ENCODE data around the gene DCUN1D2. TPM values are rescaled to one million over a fixed set of nuclear protein-coding genes. Genes with fewer than 3 reads are reported as not detected.

Gene DCUN1D2
- total and polyA plus RNA-seq, 3 experiments from 2014 or later = 8.8 to 16.8 (median 16.2) TPM

- POLR2A ChIA-PET = no interaction called here
- no peak overlapping the region for H3K27ac ChIP-seq (ENCODE audit: low read depth, low read length)
- peaks cover 5 to 56% (median 7%) of the 10 kb centered on the region in 3 donors for H3K36me3 Mint-ChIP-seq
- H3K9me3 Mint-ChIP-seq = no peaks in the 10 kb centered on the region
- H3K27me3 ChIP-seq (ENCODE audit: insufficient read depth, low read length, poor library complexity, severe bottlenecking) = no peaks in the 10 kb centered on the region
- H3K4me1 ChIP-seq (ENCODE audit: insufficient read depth, low read length) = no peaks in the 10 kb centered on the region
- H3K27me3 Mint-ChIP-seq = peaks cover 0 to 2% of the 10 kb centered on the region in 2 donors
- H3K4me3 ChIP-seq (ENCODE audit: low read length) = no peak overlapping the region
- DNase-seq = no peak
- CTCF ChIA-PET = interaction anchor here (1.3 kb wide), 1 partner anchor 24 kb away, joined by 3 read pairs; no protein-coding TSS in a partner anchor
- peaks cover 10% of the 10 kb centered on the region for H3K36me3 ChIP-seq (ENCODE audit: insufficient read depth, low read length)
- H3K27ac Mint-ChIP-seq = peak overlapping the region; percentile 27 to 82 (median 74)
- H3K4me3 Mint-ChIP-seq = peak overlapping the region in 4 of 7 donors; percentile 5 to 73 (median 38)
- peaks cover 6 to 19% (median 19%) of the 10 kb centered on the region in 3 donors for H3K4me1 Mint-ChIP-seq
- H3K9me3 ChIP-seq (ENCODE audit: low read length) = no peaks in the 10 kb centered on the region
Measured at GRCh38 chr13:113465300-113465699, 25.2 kb downstream of the DCUN1D2 start.

- Mint-ChIP-seq H3K9me3 (no peaks in the 10 kb centered on the region), H3K27me3 (peaks cover 0 to 2% of the 10 kb centered on the region in 2 donors), H3K36me3 (peaks cover 5 to 58% (median 12%) of the 10 kb centered on the region in 3 donors), H3K4me3 (no peak overlapping the region), H3K4me1 (peaks cover 6 to 19% (median 17%) of the 10 kb centered on the region in 3 donors), H3K27ac (peak overlapping the region in 4 of 8 donors; percentile 15 to 57 (median 36))
- H3K9me3 ChIP-seq (ENCODE audit: low read length) = no peaks in the 10 kb centered on the region
- H3K4me3 ChIP-seq (ENCODE audit: low read length) = no peak overlapping the region
- H3K36me3 ChIP-seq (ENCODE audit: insufficient read depth, low read length) = peaks cover 16% of the 10 kb centered on the region
- ChIA-PET CTCF (interaction anchor here (1.3 kb wide), 1 partner anchor 25 kb away, joined by 3 read pairs; no protein-coding TSS in a partner anchor), POLR2A (no interaction called here)
- DNase-seq = no peak
- no peaks in the 10 kb centered on the region for H3K4me1 ChIP-seq (ENCODE audit: insufficient read depth, low read length)
- no peaks in the 10 kb centered on the region for H3K27me3 ChIP-seq (ENCODE audit: insufficient read depth, low read length, poor library complexity, severe bottlenecking)
- H3K27ac ChIP-seq (ENCODE audit: low read depth, low read length) = no peak overlapping the region
Measured at GRCh38 chr13:113464476-113464875, 26.0 kb downstream of the DCUN1D2 start.

GRCh38 chr13:113461022-113461751, 29.3 kb downstream of the DCUN1D2 start:
- H3K4me3 Mint-ChIP-seq = no peak overlapping the region
- ChIA-PET POLR2A (no interaction called here), CTCF (no interaction called here)
- Histone ChIP-seq H3K27me3 (ENCODE audit: insufficient read depth, low read length, poor library complexity, severe bottlenecking) (no peaks in the 10 kb centered on the region), H3K4me3 (ENCODE audit: low read length) (no peak overlapping the region), H3K27ac (ENCODE audit: low read depth, low read length) (no peak overlapping the region), H3K36me3 (ENCODE audit: insufficient read depth, low read length) (peaks cover 12% of the 10 kb centered on the region), H3K9me3 (ENCODE audit: low read length) (no peaks in the 10 kb centered on the region), H3K4me1 (ENCODE audit: insufficient read depth, low read length) (no peaks in the 10 kb centered on the region)
- peaks cover 6 to 16% (median 12%) of the 10 kb centered on the region in 3 donors for H3K4me1 Mint-ChIP-seq
- no peaks in the 10 kb centered on the region for H3K9me3 Mint-ChIP-seq
- H3K27ac Mint-ChIP-seq = no peak overlapping the region
- H3K27me3 Mint-ChIP-seq = no peaks in the 10 kb centered on the region
- peaks cover 0 to 63% (median 10%) of the 10 kb centered on the region in 3 donors for H3K36me3 Mint-ChIP-seq
- DNase-seq = no peak

- Histone ChIP-seq H3K27ac (ENCODE audit: low read depth, low read length) (no peak overlapping the region), H3K4me1 (ENCODE audit: insufficient read depth, low read length) (no peaks in the 10 kb centered on the region), H3K9me3 (ENCODE audit: low read length) (no peaks in the 10 kb centered on the region), H3K36me3 (ENCODE audit: insufficient read depth, low read length) (peaks cover 12% of the 10 kb centered on the region), H3K27me3 (ENCODE audit: insufficient read depth, low read length, poor library complexity, severe bottlenecking) (no peaks in the 10 kb centered on the region), H3K4me3 (ENCODE audit: low read length) (no peak overlapping the region)
- Mint-ChIP-seq H3K27ac (no peak overlapping the region), H3K9me3 (no peaks in the 10 kb centered on the region), H3K4me1 (peaks cover 6 to 12% (median 11%) of the 10 kb centered on the region in 3 donors), H3K36me3 (peaks cover under 1 to 69% (median 10%) of the 10 kb centered on the region in 3 donors), H3K4me3 (no peak overlapping the region), H3K27me3 (no peaks in the 10 kb centered on the region)
- DNase-seq = no peak
- POLR2A ChIA-PET = no interaction called here
- CTCF ChIA-PET = no interaction called here
Measured at GRCh38 chr13:113460599-113460998, 29.9 kb downstream of the DCUN1D2 start.

DNA sequence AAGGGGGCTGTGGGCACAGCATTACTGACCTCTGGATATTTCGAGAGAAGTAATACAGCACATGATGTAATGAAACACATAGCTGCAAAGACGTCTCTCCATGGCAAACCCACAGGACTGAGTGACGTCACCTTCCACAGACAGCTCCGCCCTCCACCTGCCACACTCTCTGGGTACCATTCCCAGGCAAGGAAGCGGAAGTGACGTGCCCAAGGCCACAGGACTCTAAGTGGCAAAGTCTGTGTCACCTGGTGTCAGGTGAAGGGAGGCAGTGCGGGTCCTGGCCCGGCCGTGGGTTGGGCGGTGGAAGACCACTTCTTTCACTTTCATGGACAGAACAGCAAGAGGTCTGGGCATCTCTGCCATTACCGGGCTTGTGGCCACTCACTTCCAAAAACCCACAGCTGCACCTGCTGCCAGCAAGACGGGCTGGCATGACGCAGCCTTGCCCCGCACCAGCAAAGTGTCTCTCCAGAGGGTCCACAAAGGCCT, 30.4 kb downstream of the DCUN1D2 start:
- Mint-ChIP-seq H3K27me3 (no peaks in the 10 kb centered on the region), H3K4me1 (peaks cover 1 to 7% (median 6%) of the 10 kb centered on the region in 3 donors), H3K4me3 (no peak overlapping the region), H3K27ac (peak overlapping the region in 1 of 8 donors; percentile 54), H3K9me3 (no peaks in the 10 kb centered on the region), H3K36me3 (peaks cover 4 to 72% (median 8%) of the 10 kb centered on the region in 3 donors)
- Histone ChIP-seq H3K36me3 (ENCODE audit: insufficient read depth, low read length) (peaks cover 12% of the 10 kb centered on the region), H3K4me3 (ENCODE audit: low read length) (no peak overlapping the region), H3K9me3 (ENCODE audit: low read length) (no peaks in the 10 kb centered on the region), H3K27ac (ENCODE audit: low read depth, low read length) (no peak overlapping the region), H3K4me1 (ENCODE audit: insufficient read depth, low read length) (no peaks in the 10 kb centered on the region), H3K27me3 (ENCODE audit: insufficient read depth, low read length, poor library complexity, severe bottlenecking) (no peaks in the 10 kb centered on the region)
- POLR2A ChIA-PET = no interaction called here
- no peak for DNase-seq
- CTCF ChIA-PET = no interaction called here

DNA sequence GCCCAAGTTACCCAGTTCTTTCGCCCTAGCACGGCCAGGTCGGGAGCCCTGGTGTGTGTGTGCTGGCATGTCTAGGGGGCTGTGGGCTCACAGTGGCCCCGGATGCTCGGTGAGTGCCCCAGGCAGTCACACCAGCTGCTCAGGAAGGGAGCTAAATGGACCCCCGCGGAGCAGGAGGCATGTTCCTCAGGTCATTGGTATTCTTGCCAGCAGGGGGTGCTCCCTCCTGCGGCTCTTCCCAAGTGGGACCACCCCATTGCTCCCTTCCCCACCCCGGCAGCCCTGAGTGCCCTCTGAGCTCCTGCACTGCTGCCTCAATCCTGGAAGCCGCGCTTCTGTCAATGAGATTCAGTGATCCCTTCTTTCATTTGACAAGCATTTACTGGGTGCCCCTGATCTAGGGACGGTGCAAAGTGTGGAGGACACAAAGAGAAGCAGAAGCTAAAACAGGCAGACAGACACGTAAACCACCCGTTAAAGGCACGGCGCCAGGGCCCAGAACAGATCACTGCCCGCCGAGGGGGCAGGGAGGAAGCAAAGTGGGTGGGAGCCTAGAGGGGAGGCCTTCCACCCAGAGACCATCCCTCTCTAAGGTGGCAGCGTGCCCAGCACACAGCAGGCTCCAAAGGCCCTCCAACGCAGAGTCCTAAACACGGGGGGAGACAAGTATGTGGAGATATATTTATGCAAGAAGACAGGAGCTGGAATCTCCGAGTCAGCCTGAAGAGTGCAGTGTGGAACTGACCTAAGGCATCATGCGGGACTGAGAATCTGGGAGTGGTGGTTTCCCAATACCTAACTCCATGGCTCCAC, 32.1 kb downstream of the DCUN1D2 start:
- H3K27me3 Mint-ChIP-seq = no peaks in the 10 kb centered on the region
- CTCF ChIA-PET = no interaction called here
- POLR2A ChIA-PET = no interaction called here
- no peak for DNase-seq
- H3K36me3 ChIP-seq (ENCODE audit: insufficient read depth, low read length) = peaks cover 12% of the 10 kb centered on the region
- no peak overlapping the region for H3K4me3 Mint-ChIP-seq
- peaks cover 4 to 83% (median 12%) of the 10 kb centered on the region in 3 donors for H3K36me3 Mint-ChIP-seq
- H3K27ac ChIP-seq (ENCODE audit: low read depth, low read length) = no peak overlapping the region
- H3K9me3 ChIP-seq (ENCODE audit: low read length) = no peaks in the 10 kb centered on the region
- H3K27ac Mint-ChIP-seq = no peak overlapping the region
- H3K4me1 ChIP-seq (ENCODE audit: insufficient read depth, low read length) = no peaks in the 10 kb centered on the region
- H3K4me1 Mint-ChIP-seq = peaks cover 0 to under 1% (median 0%) of the 10 kb centered on the region in 3 donors
- H3K4me3 ChIP-seq (ENCODE audit: low read length) = no peak overlapping the region
- no peaks in the 10 kb centered on the region for H3K27me3 ChIP-seq (ENCODE audit: insufficient read depth, low read length, poor library complexity, severe bottlenecking)
- H3K9me3 Mint-ChIP-seq = no peaks in the 10 kb centered on the region

DNA sequence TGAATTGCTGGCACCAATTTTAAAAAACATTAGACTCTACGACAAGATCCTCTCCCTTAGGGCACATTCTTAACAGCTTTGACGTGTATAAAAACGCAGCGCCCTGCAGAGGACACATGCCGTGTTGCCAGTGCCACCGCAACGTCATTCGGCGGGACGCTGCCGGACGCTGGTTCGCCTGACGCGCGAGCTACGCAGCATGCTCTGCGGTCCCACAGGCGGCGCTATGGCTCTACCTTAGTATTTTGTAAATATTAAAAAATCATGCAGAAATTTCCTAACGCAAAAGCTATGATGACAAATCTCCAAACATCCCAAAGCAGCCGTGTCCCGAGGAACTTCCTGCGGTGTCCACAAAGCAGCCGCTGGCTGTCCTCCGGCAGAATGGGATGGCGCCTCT, 33.0 kb downstream of the DCUN1D2 start:
- Histone ChIP-seq H3K4me3 (ENCODE audit: low read length) (no peak overlapping the region), H3K4me1 (ENCODE audit: insufficient read depth, low read length) (no peaks in the 10 kb centered on the region), H3K9me3 (ENCODE audit: low read length) (no peaks in the 10 kb centered on the region), H3K36me3 (ENCODE audit: insufficient read depth, low read length) (peaks cover 12% of the 10 kb centered on the region), H3K27me3 (ENCODE audit: insufficient read depth, low read length, poor library complexity, severe bottlenecking) (no peaks in the 10 kb centered on the region), H3K27ac (ENCODE audit: low read depth, low read length) (no peak overlapping the region)
- Mint-ChIP-seq H3K27ac (peak overlapping the region in 1 of 8 donors; percentile 74), H3K4me1 (no peaks in the 10 kb centered on the region), H3K9me3 (no peaks in the 10 kb centered on the region), H3K27me3 (no peaks in the 10 kb centered on the region), H3K36me3 (peaks cover 4 to 78% (median 12%) of the 10 kb centered on the region in 3 donors), H3K4me3 (no peak overlapping the region)
- POLR2A ChIA-PET = no interaction called here
- CTCF ChIA-PET = no interaction called here
- no peak for DNase-seq
